Measurements from ENCODE around the gene FBLN7.

DNA sequence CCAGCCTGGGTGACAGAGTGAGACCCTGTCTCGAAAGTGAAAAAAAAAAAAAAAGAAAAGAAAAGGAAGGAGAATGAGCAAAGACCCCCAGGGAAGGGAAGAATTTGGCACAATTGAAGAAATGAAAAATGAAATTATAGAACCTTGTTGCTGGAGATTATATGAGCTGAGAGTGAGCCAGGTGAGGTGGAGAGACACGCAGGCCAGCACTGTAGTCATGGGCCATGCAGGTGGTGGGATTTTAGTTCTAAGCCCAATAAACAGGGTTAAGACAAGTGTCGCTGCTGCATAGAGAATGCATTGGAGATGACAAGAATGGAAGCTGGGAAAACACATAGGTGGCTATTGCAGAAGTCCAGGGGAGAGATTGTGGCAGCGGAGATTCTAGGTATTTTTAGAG is 32.3 kb downstream of the FBLN7 start:
- TF ChIP-seq POLR2AphosphoS5 (IDR thresholded peaks at IDR 0.05) = no peak
- TF ChIP-seq POLR2A (IDR thresholded peaks at IDR 0.05) = no peak
